ENCODE data around the gene C16orf86.

DNA sequence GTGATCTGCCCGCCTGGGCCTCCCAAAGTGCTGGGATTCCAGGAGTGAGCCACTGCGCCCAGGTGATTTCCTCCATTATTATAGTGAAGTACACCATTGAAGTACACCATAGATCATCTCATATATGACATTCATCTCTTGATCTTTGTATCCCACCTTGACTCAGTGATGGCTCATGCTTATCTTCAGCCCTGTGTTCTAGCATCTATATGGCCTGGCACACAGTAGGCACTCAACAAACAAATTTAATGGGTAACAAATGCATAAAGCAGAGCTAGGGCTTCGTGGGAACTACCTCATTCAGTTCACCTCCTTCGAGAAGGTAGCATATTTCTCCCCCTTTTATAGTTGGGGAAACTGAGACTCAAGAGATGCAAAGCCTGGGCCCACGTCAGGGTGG, 1.0 kb upstream of the C16orf86 start:
- TF ChIP-seq ZC3H10 (CRISPR knock-in tag; IDR thresholded peaks at IDR 0.05): no peak
- no peak for TF ChIP-seq PATZ1 (CRISPR knock-in tag; IDR thresholded peaks at IDR 0.05; ENCODE audit: borderline replicate concordance)

All from SK-N-SH treated with all-trans-retinoic acid at 6 μM for 48 hours (cell line).